SH-SY5Y (cell line): ENCODE measurements around the gene CRYBG1.

Experiments
- GATA2 ChIP-seq: IDR thresholded peaks from 2 replicates; pipeline ENCODE4 v1.6.1; 2011; ENCODE audit warnings: mild to moderate bottlenecking, low read depth, low read length
- GATA3 ChIP-seq: IDR thresholded peaks from 2 replicates; pipeline ENCODE4 v1.6.1; 2011; ENCODE audit warnings: low read depth, mild to moderate bottlenecking, low read length, moderate library complexity

DNA sequence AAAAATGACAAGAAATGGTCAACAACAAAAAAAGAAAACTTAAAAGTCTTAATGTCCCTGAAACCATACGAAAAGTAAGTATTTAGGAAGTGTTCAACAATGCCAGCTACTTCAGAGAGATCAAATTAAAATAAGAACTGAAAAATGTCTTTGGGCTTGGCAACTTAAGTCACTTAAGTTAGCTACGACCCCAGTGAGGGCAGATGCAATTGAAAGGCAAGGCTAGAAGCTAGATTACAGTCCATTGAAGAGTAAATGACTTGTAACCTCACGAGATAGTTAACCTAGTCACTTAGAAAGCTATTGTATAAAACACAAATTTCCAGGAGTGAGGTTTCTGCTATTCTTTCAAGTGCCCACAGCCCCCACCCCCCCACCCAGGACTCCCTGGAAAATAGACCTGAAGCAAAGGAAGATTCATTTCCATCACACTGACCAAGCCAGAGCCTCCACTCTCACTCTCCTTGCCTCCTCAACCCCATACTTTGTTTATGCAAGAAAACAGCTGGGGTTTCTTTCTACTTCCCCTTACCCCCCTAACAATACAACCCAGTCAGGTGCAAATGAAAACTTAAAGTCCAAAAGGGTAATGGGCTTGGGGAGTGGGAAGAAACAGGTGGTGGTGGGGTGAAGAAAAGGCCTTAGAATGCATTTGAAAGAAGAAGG lies 254.2 kb downstream of the CRYBG1 start:
- no peak for TF ChIP-seq GATA2
- no peak for TF ChIP-seq GATA3
